ENCODE results near the gene TRMT1L.
"Not testable (repeated sequence)": the region's sequence is repeated elsewhere in the genome, so short reads cannot be mapped to it uniquely, and the experiment has no call there.

Gene TRMT1L

GRCh38 chr1:185156854-185157598, at the start of gene TRMT1L, which contains the start of gene SWT1:
Gene TRMT1L, minus strand, starts transcription at chr1:185156953. Its CDS starts 241 bp downstream, at chr1:185156712.
Gene SWT1, plus strand, starts transcription at chr1:185157167. Its CDS starts 3,675 bp downstream, at chr1:185160842.
- no peaks in the 10 kb centered on the region for H3K9me3 ChIP-seq (ENCODE audit: control insufficient read depth in 5 of 5, low read length in 5 of 5)
- H3K4me1 ChIP-seq (ENCODE audit: control insufficient read depth in 5 of 5, insufficient read depth in 5 of 5, low read length in 5 of 5): peaks cover 0 to 40% (median 35%) of the 10 kb centered on the region in 5 donors
- H3K36me3 ChIP-seq (ENCODE audit: control insufficient read depth in 5 of 5, insufficient read depth in 5 of 5, low read length in 5 of 5): peaks cover 1 to 10% (median 8%) of the 10 kb centered on the region in 5 donors
- H3K27ac ChIP-seq (ENCODE audit: low read depth, low read length): peak within 1 kb of the TSS; percentile 98
- peak within 1 kb of the TSS; percentile 86 to 98 (median 97) for H3K4me3 ChIP-seq (ENCODE audit: low read depth in 1 of 5, low read length in 5 of 5)
- H3K9ac ChIP-seq (ENCODE audit: low read length in 5 of 5): peak within 1 kb of the TSS; percentile 80 to 97 (median 92)
- no peaks in the 10 kb centered on the region for H3K27me3 ChIP-seq (ENCODE audit: control insufficient read depth in 5 of 5, insufficient read depth in 4 of 5, low read length in 5 of 5)

- no peak overlapping the region for H3K27ac ChIP-seq (ENCODE audit: low read depth, low read length)
- no peaks in the 10 kb centered on the region for H3K9me3 ChIP-seq (ENCODE audit: control insufficient read depth in 5 of 5, low read length in 5 of 5)
- H3K4me3 ChIP-seq (ENCODE audit: low read depth in 1 of 5, low read length in 5 of 5): no peak overlapping the region
- H3K36me3 ChIP-seq (ENCODE audit: control insufficient read depth in 5 of 5, insufficient read depth in 5 of 5, low read length in 5 of 5): peaks cover 0 to 11% (median 5%) of the 10 kb centered on the region in 5 donors
- H3K4me1 ChIP-seq (ENCODE audit: control insufficient read depth in 5 of 5, insufficient read depth in 5 of 5, low read length in 5 of 5): no peaks in the 10 kb centered on the region
- H3K27me3 ChIP-seq (ENCODE audit: control insufficient read depth in 5 of 5, insufficient read depth in 4 of 5, low read length in 5 of 5): no peaks in the 10 kb centered on the region
- H3K9ac ChIP-seq (ENCODE audit: low read length in 5 of 5): no peak overlapping the region
Measured at GRCh38 chr1:185200889-185201288, 44.1 kb upstream of the TRMT1L start.

GRCh38 chr1:185198712-185199111, 42.0 kb upstream of the TRMT1L start:
- H3K4me1 ChIP-seq (ENCODE audit: control insufficient read depth in 5 of 5, insufficient read depth in 5 of 5, low read length in 5 of 5); H3K27me3 ChIP-seq (ENCODE audit: control insufficient read depth in 5 of 5, insufficient read depth in 4 of 5, low read length in 5 of 5); H3K9ac ChIP-seq (ENCODE audit: low read length in 5 of 5); H3K27ac ChIP-seq (ENCODE audit: low read depth, low read length); H3K4me3 ChIP-seq (ENCODE audit: low read depth in 1 of 5, low read length in 5 of 5); H3K9me3 ChIP-seq (ENCODE audit: control insufficient read depth in 5 of 5, low read length in 5 of 5): not testable (repeated sequence)
- H3K36me3 ChIP-seq (ENCODE audit: control insufficient read depth in 5 of 5, insufficient read depth in 5 of 5, low read length in 5 of 5): peaks cover 1 to 11% (median 5%) of the 10 kb centered on the region in 5 donors

- Histone ChIP-seq H3K36me3 (ENCODE audit: control insufficient read depth in 5 of 5, insufficient read depth in 5 of 5, low read length in 5 of 5) (peaks cover 11 to 37% (median 20%) of the 10 kb centered on the region in 5 donors), H3K27ac (ENCODE audit: low read depth, low read length) (no peak overlapping the region), H3K4me1 (ENCODE audit: control insufficient read depth in 5 of 5, insufficient read depth in 5 of 5, low read length in 5 of 5) (no peaks in the 10 kb centered on the region), H3K9ac (ENCODE audit: low read length in 5 of 5) (no peak overlapping the region), H3K27me3 (ENCODE audit: control insufficient read depth in 5 of 5, insufficient read depth in 4 of 5, low read length in 5 of 5) (no peaks in the 10 kb centered on the region), H3K9me3 (ENCODE audit: control insufficient read depth in 5 of 5, low read length in 5 of 5) (no peaks in the 10 kb centered on the region), H3K4me3 (ENCODE audit: low read depth in 1 of 5, low read length in 5 of 5) (no peak overlapping the region)
Measured at GRCh38 chr1:185193756-185194155, 37.0 kb upstream of the TRMT1L start.

- H3K4me1 ChIP-seq (ENCODE audit: control insufficient read depth in 5 of 5, insufficient read depth in 5 of 5, low read length in 5 of 5): peaks cover 0 to 3% (median 3%) of the 10 kb centered on the region in 5 donors
- H3K27ac ChIP-seq (ENCODE audit: low read depth, low read length): no peak overlapping the region
- H3K27me3 ChIP-seq (ENCODE audit: control insufficient read depth in 5 of 5, insufficient read depth in 4 of 5, low read length in 5 of 5): no peaks in the 10 kb centered on the region
- H3K4me3 ChIP-seq (ENCODE audit: low read depth in 1 of 5, low read length in 5 of 5): no peak overlapping the region
- H3K9me3 ChIP-seq (ENCODE audit: control insufficient read depth in 5 of 5, low read length in 5 of 5): no peaks in the 10 kb centered on the region
- H3K36me3 ChIP-seq (ENCODE audit: control insufficient read depth in 5 of 5, insufficient read depth in 5 of 5, low read length in 5 of 5): peaks cover 13 to 36% (median 26%) of the 10 kb centered on the region in 5 donors
- no peak overlapping the region for H3K9ac ChIP-seq (ENCODE audit: low read length in 5 of 5)
Measured at GRCh38 chr1:185170291-185170848, 13.6 kb upstream of the TRMT1L start.

GRCh38 chr1:185166106-185166505, 9.4 kb upstream of the TRMT1L start:
- Histone ChIP-seq H3K9me3 (ENCODE audit: control insufficient read depth in 5 of 5, low read length in 5 of 5) (no peaks in the 10 kb centered on the region), H3K4me1 (ENCODE audit: control insufficient read depth in 5 of 5, insufficient read depth in 5 of 5, low read length in 5 of 5) (peaks cover 0 to 3% (median 3%) of the 10 kb centered on the region in 5 donors), H3K9ac (ENCODE audit: low read length in 5 of 5) (peak overlapping the region in 1 of 5 donors; percentile 51), H3K36me3 (ENCODE audit: control insufficient read depth in 5 of 5, insufficient read depth in 5 of 5, low read length in 5 of 5) (peaks cover 28 to 52% (median 40%) of the 10 kb centered on the region in 5 donors), H3K4me3 (ENCODE audit: low read depth in 1 of 5, low read length in 5 of 5) (no peak overlapping the region), H3K27me3 (ENCODE audit: control insufficient read depth in 5 of 5, insufficient read depth in 4 of 5, low read length in 5 of 5) (no peaks in the 10 kb centered on the region), H3K27ac (ENCODE audit: low read depth, low read length) (no peak overlapping the region)

- Histone ChIP-seq H3K9me3 (ENCODE audit: control insufficient read depth in 5 of 5, low read length in 5 of 5) (no peaks in the 10 kb centered on the region), H3K27ac (ENCODE audit: low read depth, low read length) (no peak overlapping the region), H3K36me3 (ENCODE audit: control insufficient read depth in 5 of 5, insufficient read depth in 5 of 5, low read length in 5 of 5) (peaks cover 26 to 45% (median 31%) of the 10 kb centered on the region in 5 donors), H3K4me3 (ENCODE audit: low read depth in 1 of 5, low read length in 5 of 5) (no peak overlapping the region), H3K27me3 (ENCODE audit: control insufficient read depth in 5 of 5, insufficient read depth in 4 of 5, low read length in 5 of 5) (no peaks in the 10 kb centered on the region), H3K9ac (ENCODE audit: low read length in 5 of 5) (no peak overlapping the region), H3K4me1 (ENCODE audit: control insufficient read depth in 5 of 5, insufficient read depth in 5 of 5, low read length in 5 of 5) (peaks cover 0 to 16% (median 13%) of the 10 kb centered on the region in 5 donors)
Measured at GRCh38 chr1:185162491-185162890, 5.7 kb upstream of the TRMT1L start.

- Histone ChIP-seq H3K4me1 (ENCODE audit: control insufficient read depth in 5 of 5, insufficient read depth in 5 of 5, low read length in 5 of 5) (peaks cover 0 to 30% (median 25%) of the 10 kb centered on the region in 5 donors), H3K27me3 (ENCODE audit: control insufficient read depth in 5 of 5, insufficient read depth in 4 of 5, low read length in 5 of 5) (no peaks in the 10 kb centered on the region), H3K27ac (ENCODE audit: low read depth, low read length) (no peak overlapping the region), H3K9me3 (ENCODE audit: control insufficient read depth in 5 of 5, low read length in 5 of 5) (no peaks in the 10 kb centered on the region), H3K4me3 (ENCODE audit: low read depth in 1 of 5, low read length in 5 of 5) (no peak overlapping the region), H3K36me3 (ENCODE audit: control insufficient read depth in 5 of 5, insufficient read depth in 5 of 5, low read length in 5 of 5) (peaks cover 15 to 24% (median 19%) of the 10 kb centered on the region in 5 donors), H3K9ac (ENCODE audit: low read length in 5 of 5) (no peak overlapping the region)
Measured at GRCh38 chr1:185159966-185160365, 3.2 kb upstream of the TRMT1L start.

GRCh38 chr1:185158800-185159199, 2.0 kb upstream of the TRMT1L start:
- Histone ChIP-seq H3K9me3 (ENCODE audit: control insufficient read depth in 5 of 5, low read length in 5 of 5) (no peaks in the 10 kb centered on the region), H3K4me3 (ENCODE audit: low read depth in 1 of 5, low read length in 5 of 5) (peak overlapping the region in 1 of 5 donors; percentile 97), H3K27me3 (ENCODE audit: control insufficient read depth in 5 of 5, insufficient read depth in 4 of 5, low read length in 5 of 5) (no peaks in the 10 kb centered on the region), H3K36me3 (ENCODE audit: control insufficient read depth in 5 of 5, insufficient read depth in 5 of 5, low read length in 5 of 5) (peaks cover 7 to 16% (median 12%) of the 10 kb centered on the region in 5 donors), H3K9ac (ENCODE audit: low read length in 5 of 5) (no peak overlapping the region), H3K4me1 (ENCODE audit: control insufficient read depth in 5 of 5, insufficient read depth in 5 of 5, low read length in 5 of 5) (peaks cover 0 to 36% (median 34%) of the 10 kb centered on the region in 5 donors), H3K27ac (ENCODE audit: low read depth, low read length) (no peak overlapping the region)

All from subcutaneous abdominal adipose tissue (tissue), 5 donors.